CD4-positive, alpha-beta T cell treated with Interleukin-15 for 1 hour (primary cell): Measurements from ENCODE around the gene KXD1.

ENCODE experiments used
- DNase-seq: peaks from one replicate; pipeline ENCODE4 v3.0.0-alpha.2; 2020

Gene KXD1

DNA sequence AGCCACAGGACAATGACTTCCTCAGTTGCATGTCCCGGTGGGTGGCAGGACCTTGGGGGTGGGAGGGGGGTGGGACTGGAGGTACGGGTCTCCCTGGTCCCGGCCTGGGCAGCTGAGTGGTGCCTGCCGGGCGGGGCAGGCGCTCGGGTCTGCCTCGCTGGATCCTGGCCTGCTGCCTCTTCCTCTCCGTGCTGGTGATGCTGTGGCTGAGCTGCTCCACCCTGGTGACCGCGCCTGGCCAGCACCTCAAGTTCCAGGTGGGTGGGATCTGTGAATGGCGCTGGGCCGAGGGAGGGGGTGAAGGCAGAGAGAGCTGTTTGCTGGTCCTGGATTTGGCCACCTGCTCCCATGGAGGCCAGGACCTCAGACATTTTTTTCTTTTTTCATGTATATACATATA lies 60.6 kb downstream of the KXD1 start:
- no peak for DNase-seq
